ENCODE results near the gene MACROD2. TPM values are rescaled to one million over a fixed set of nuclear protein-coding genes. Genes with fewer than 3 reads are reported as not detected.

Gene MACROD2
- total RNA-seq, 1 donor from 2014 or later: 3.5 TPM

- no peak for TF ChIP-seq CTCF (IDR thresholded peaks at IDR 0.05)
- no peak for DNase-seq (ENCODE audit: low spot score in 2 of 2)
- Histone ChIP-seq H3K27me3 (no peaks in the 10 kb centered on the region), H3K4me3 (no peak overlapping the region), H3K9me3 (no peaks in the 10 kb centered on the region), H3K36me3 (no peaks in the 10 kb centered on the region), H3K4me1 (no peaks in the 10 kb centered on the region), H3K27ac (no peak overlapping the region)
- intact Hi-C loops (cut with DNase I): no loop called here
These were observed 726.7 kb downstream of the MACROD2 start for GRCh38 chr20:14721926-14722452.

GRCh38 chr20:14723614-14724013 is 728.3 kb downstream of the MACROD2 start:
- no peak for DNase-seq (ENCODE audit: low spot score in 2 of 2)
- H3K4me1 ChIP-seq: no peaks in the 10 kb centered on the region
- no peak for TF ChIP-seq CTCF (IDR thresholded peaks at IDR 0.05)

GRCh38 chr20:14724036-14724435 is 728.7 kb downstream of the MACROD2 start:
- no peak for TF ChIP-seq CTCF (IDR thresholded peaks at IDR 0.05)

More at GRCh38 chr20:14723614-14724013, 728.3 kb downstream of the MACROD2 start:
- H3K4me3 ChIP-seq: no peak overlapping the region
- intact Hi-C loops (cut with DNase I): no loop called here
- H3K27ac ChIP-seq: no peak overlapping the region
- no peaks in the 10 kb centered on the region for H3K9me3 ChIP-seq
- no peaks in the 10 kb centered on the region for H3K27me3 ChIP-seq
- H3K36me3 ChIP-seq: no peaks in the 10 kb centered on the region

GRCh38 chr20:14724468-14724867 is 729.2 kb downstream of the MACROD2 start:
- intact Hi-C loops (cut with DNase I): no loop called here
- DNase-seq (ENCODE audit: low spot score in 2 of 2): no peak

More at GRCh38 chr20:14724036-14724435, 728.7 kb downstream of the MACROD2 start:
- H3K4me3 ChIP-seq: no peak overlapping the region
- intact Hi-C loops (cut with DNase I): no loop called here
- no peak for DNase-seq (ENCODE audit: low spot score in 2 of 2)
- H3K4me1 ChIP-seq: no peaks in the 10 kb centered on the region
- no peaks in the 10 kb centered on the region for H3K9me3 ChIP-seq
- no peaks in the 10 kb centered on the region for H3K27me3 ChIP-seq
- H3K36me3 ChIP-seq: no peaks in the 10 kb centered on the region
- H3K27ac ChIP-seq: no peak overlapping the region

GRCh38 chr20:14726591-14726990 is 731.3 kb downstream of the MACROD2 start:
- no peaks in the 10 kb centered on the region for H3K9me3 ChIP-seq
- no peak overlapping the region for H3K4me3 ChIP-seq
- TF ChIP-seq CTCF (IDR thresholded peaks at IDR 0.05): no peak
- intact Hi-C loops (cut with DNase I): no loop called here
- DNase-seq (ENCODE audit: low spot score in 2 of 2): no peak
- H3K36me3 ChIP-seq: no peaks in the 10 kb centered on the region
- no peaks in the 10 kb centered on the region for H3K27me3 ChIP-seq
- no peaks in the 10 kb centered on the region for H3K4me1 ChIP-seq
- H3K27ac ChIP-seq: no peak overlapping the region

More at GRCh38 chr20:14724468-14724867, 729.2 kb downstream of the MACROD2 start:
- H3K4me1 ChIP-seq: no peaks in the 10 kb centered on the region
- H3K36me3 ChIP-seq: no peaks in the 10 kb centered on the region
- H3K9me3 ChIP-seq: no peaks in the 10 kb centered on the region
- no peak for TF ChIP-seq CTCF (IDR thresholded peaks at IDR 0.05)
- H3K27ac ChIP-seq: no peak overlapping the region
- H3K27me3 ChIP-seq: no peaks in the 10 kb centered on the region
- H3K4me3 ChIP-seq: no peak overlapping the region
